ENCODE data around the gene CEP128. TPM values are rescaled to one million over a fixed set of nuclear protein-coding genes. Genes with fewer than 3 reads are reported as not detected.
A peak's percentile ranks its signal among the peaks of the same experiment; 100 is the strongest.

CEP128 gene
- total and polyA plus RNA-seq, 3 experiments from 2014 or later: 5.4 to 17.1 (median 15.4) TPM

- peak overlapping the region in 1 of 8 donors; percentile 8 for H3K27ac Mint-ChIP-seq
- H3K4me1 Mint-ChIP-seq: no peaks in the 10 kb centered on the region
- H3K4me3 Mint-ChIP-seq: no peak overlapping the region
- POLR2A ChIA-PET: no interaction called here
- no peaks in the 10 kb centered on the region for H3K27me3 Mint-ChIP-seq
- Histone ChIP-seq H3K27me3 (ENCODE audit: insufficient read depth, low read length, poor library complexity, severe bottlenecking) (no peaks in the 10 kb centered on the region), H3K36me3 (ENCODE audit: insufficient read depth, low read length) (no peaks in the 10 kb centered on the region), H3K9me3 (ENCODE audit: low read length) (no peaks in the 10 kb centered on the region), H3K4me3 (ENCODE audit: low read length) (no peak overlapping the region), H3K27ac (ENCODE audit: low read depth, low read length) (no peak overlapping the region), H3K4me1 (ENCODE audit: insufficient read depth, low read length) (no peaks in the 10 kb centered on the region)
- CTCF ChIA-PET: no interaction called here
- H3K36me3 Mint-ChIP-seq: peaks cover 6 to 20% (median 11%) of the 10 kb centered on the region in 3 donors
- H3K9me3 Mint-ChIP-seq: peaks cover 0 to 6% (median 1%) of the 10 kb centered on the region in 5 donors
- DNase-seq: no peak
These were observed 295.7 kb downstream of the CEP128 start for GRCh38 chr14:80645667-80646413.

DNA sequence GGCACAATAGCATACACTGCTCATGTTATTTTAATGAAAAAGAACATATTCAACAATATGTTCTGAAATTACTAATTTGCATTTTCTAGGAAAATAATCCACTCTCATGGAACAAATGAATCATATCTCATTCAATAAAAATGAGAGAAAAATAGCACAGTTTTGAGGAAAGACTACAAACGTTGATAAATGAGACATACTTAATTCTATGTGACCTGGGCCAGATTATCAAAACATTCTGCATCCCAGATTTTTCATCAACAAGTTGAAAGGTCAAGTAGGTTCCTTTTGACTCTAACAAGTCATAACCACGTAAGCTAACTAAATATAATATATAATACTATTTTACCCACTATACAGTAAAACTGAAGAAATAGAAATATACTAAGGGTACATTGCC lies 296.7 kb downstream of the CEP128 start:
- CTCF ChIA-PET: no interaction called here
- H3K9me3 Mint-ChIP-seq: peaks cover 0 to 5% (median 0%) of the 10 kb centered on the region in 5 donors
- H3K9me3 ChIP-seq (ENCODE audit: low read length): no peaks in the 10 kb centered on the region
- no peak overlapping the region for H3K27ac Mint-ChIP-seq
- no peak for DNase-seq
- H3K4me1 Mint-ChIP-seq: no peaks in the 10 kb centered on the region
- no peaks in the 10 kb centered on the region for H3K27me3 Mint-ChIP-seq
- no peak overlapping the region for H3K4me3 Mint-ChIP-seq
- H3K36me3 ChIP-seq (ENCODE audit: insufficient read depth, low read length): no peaks in the 10 kb centered on the region
- H3K4me1 ChIP-seq (ENCODE audit: insufficient read depth, low read length): no peaks in the 10 kb centered on the region
- H3K4me3 ChIP-seq (ENCODE audit: low read length): no peak overlapping the region
- POLR2A ChIA-PET: no interaction called here
- no peak overlapping the region for H3K27ac ChIP-seq (ENCODE audit: low read depth, low read length)
- H3K27me3 ChIP-seq (ENCODE audit: insufficient read depth, low read length, poor library complexity, severe bottlenecking): no peaks in the 10 kb centered on the region
- peaks cover 6 to 13% (median 11%) of the 10 kb centered on the region in 3 donors for H3K36me3 Mint-ChIP-seq

DNA sequence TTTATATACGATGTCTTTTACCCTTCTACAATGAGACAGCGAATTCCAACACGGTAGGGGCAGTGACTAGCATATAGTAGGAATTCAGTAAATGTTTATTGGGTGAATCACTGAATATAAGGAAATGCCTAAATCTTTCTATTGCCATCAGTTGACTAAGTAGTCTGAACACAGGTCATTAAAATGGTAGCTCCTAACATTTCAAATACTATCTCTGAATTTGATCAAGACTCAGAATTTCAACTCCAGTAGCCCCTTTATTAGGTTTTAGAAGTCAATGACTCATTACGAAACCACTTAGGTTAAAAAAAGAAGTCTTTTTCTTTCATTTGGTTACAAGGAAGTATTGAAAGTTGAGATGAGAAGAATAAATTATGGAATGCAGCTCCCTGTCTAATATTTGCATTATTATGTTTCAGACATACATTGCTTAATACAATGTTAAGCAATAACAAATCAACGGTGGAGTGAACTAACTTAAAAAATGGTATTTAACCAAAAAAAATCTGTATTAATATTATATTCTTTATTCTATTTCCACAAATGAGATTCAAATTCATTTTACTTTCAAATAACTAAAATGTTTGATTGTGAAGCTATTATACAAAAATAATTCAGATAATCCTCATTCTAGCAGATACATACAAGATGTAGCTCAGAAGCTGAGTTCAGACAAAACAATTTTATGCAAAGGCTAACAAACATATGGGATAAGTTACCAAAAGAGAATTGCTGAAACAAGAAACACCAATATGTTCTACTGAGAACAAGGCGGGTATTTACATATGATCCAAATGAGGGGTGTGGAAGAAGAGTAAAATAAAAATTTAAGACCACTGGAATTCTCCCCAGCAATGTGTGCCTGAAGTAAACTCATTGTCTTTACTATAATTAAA lies 302.7 kb downstream of the CEP128 start:
- Histone ChIP-seq H3K27ac (ENCODE audit: low read depth, low read length) (no peak overlapping the region), H3K9me3 (ENCODE audit: low read length) (no peaks in the 10 kb centered on the region), H3K27me3 (ENCODE audit: insufficient read depth, low read length, poor library complexity, severe bottlenecking) (no peaks in the 10 kb centered on the region), H3K36me3 (ENCODE audit: insufficient read depth, low read length) (no peaks in the 10 kb centered on the region), H3K4me3 (ENCODE audit: low read length) (no peak overlapping the region), H3K4me1 (ENCODE audit: insufficient read depth, low read length) (no peaks in the 10 kb centered on the region)
- Mint-ChIP-seq H3K27ac (no peak overlapping the region), H3K36me3 (peaks cover 8 to 29% (median 12%) of the 10 kb centered on the region in 3 donors), H3K4me3 (no peak overlapping the region), H3K27me3 (no peaks in the 10 kb centered on the region), H3K4me1 (no peaks in the 10 kb centered on the region), H3K9me3 (peaks cover 0 to 10% (median under 1%) of the 10 kb centered on the region in 5 donors)
- no peak for DNase-seq
- ChIA-PET CTCF (no interaction called here), POLR2A (no interaction called here)

DNA sequence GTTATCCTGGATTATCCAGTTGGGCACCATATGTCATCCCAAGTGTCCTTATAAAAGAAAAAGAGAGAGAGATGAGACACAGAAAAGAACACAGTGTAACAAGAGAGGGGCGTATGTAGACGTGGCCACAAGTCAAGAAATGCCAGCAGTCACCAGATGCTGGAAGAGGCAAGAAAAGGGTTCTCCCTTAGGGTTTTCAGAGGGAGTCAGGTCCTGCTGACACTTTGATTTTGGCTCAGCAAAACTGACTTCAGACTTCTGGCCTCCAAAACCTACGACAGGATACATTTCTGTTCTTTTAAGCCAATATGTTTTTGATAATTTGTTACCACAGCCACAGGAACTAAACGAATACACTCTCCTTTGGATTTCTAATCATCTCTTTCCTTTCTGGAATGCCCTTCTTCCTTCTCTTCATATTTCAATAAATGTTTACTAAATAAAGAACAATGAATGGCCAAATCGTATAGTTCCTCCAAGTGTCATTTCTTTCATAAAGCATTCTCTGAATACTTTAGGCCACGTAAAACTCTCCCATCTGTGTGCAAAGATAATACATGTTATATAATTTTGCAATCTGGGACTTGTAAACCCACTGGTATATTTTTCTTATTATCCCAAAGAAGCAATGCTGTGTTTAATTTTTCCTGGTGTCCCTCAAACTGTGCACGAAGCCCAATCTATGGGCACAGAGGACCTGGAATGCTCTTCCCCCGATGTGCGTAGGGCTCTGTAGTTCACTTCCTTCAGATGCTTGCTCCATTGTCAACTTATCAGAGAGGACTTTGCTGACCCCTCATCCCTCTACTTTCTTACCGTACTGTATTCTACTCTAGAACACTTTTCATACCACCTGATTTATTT lies 303.6 kb downstream of the CEP128 start:
- Histone ChIP-seq H3K36me3 (ENCODE audit: insufficient read depth, low read length) (no peaks in the 10 kb centered on the region), H3K27me3 (ENCODE audit: insufficient read depth, low read length, poor library complexity, severe bottlenecking) (no peaks in the 10 kb centered on the region), H3K4me3 (ENCODE audit: low read length) (no peak overlapping the region), H3K27ac (ENCODE audit: low read depth, low read length) (no peak overlapping the region), H3K4me1 (ENCODE audit: insufficient read depth, low read length) (no peaks in the 10 kb centered on the region), H3K9me3 (ENCODE audit: low read length) (no peaks in the 10 kb centered on the region)
- no peaks in the 10 kb centered on the region for H3K27me3 Mint-ChIP-seq
- peaks cover 4 to 29% (median 7%) of the 10 kb centered on the region in 3 donors for H3K36me3 Mint-ChIP-seq
- CTCF ChIA-PET: no interaction called here
- no peaks in the 10 kb centered on the region for H3K4me1 Mint-ChIP-seq
- DNase-seq: no peak
- H3K9me3 Mint-ChIP-seq: peaks cover 0 to 10% (median 0%) of the 10 kb centered on the region in 5 donors
- no peak overlapping the region for H3K27ac Mint-ChIP-seq
- H3K4me3 Mint-ChIP-seq: no peak overlapping the region
- POLR2A ChIA-PET: no interaction called here

- peaks cover 0 to 5% (median 0%) of the 10 kb centered on the region in 5 donors for H3K9me3 Mint-ChIP-seq
- no peaks in the 10 kb centered on the region for H3K4me1 Mint-ChIP-seq
- DNase-seq: no peak
- Histone ChIP-seq H3K9me3 (ENCODE audit: low read length) (no peaks in the 10 kb centered on the region), H3K27me3 (ENCODE audit: insufficient read depth, low read length, poor library complexity, severe bottlenecking) (no peaks in the 10 kb centered on the region), H3K4me3 (ENCODE audit: low read length) (no peak overlapping the region), H3K27ac (ENCODE audit: low read depth, low read length) (no peak overlapping the region), H3K4me1 (ENCODE audit: insufficient read depth, low read length) (no peaks in the 10 kb centered on the region), H3K36me3 (ENCODE audit: insufficient read depth, low read length) (no peaks in the 10 kb centered on the region)
- ChIA-PET POLR2A (no interaction called here), CTCF (no interaction called here)
- peaks cover 2 to 25% (median 2%) of the 10 kb centered on the region in 3 donors for H3K36me3 Mint-ChIP-seq
- H3K4me3 Mint-ChIP-seq: no peak overlapping the region
- H3K27ac Mint-ChIP-seq: no peak overlapping the region
- H3K27me3 Mint-ChIP-seq: no peaks in the 10 kb centered on the region
These were observed 305.5 kb downstream of the CEP128 start for GRCh38 chr14:80636071-80636470.

GRCh38 chr14:80634106-80634758 lies 307.3 kb downstream of the CEP128 start:
- H3K36me3 ChIP-seq (ENCODE audit: insufficient read depth, low read length): no peaks in the 10 kb centered on the region
- H3K27ac Mint-ChIP-seq: no peak overlapping the region
- H3K4me1 Mint-ChIP-seq: no peaks in the 10 kb centered on the region
- H3K4me3 ChIP-seq (ENCODE audit: low read length): no peak overlapping the region
- H3K9me3 Mint-ChIP-seq: peaks cover 0 to 5% (median 0%) of the 10 kb centered on the region in 5 donors
- peaks cover 2 to 25% (median 2%) of the 10 kb centered on the region in 3 donors for H3K36me3 Mint-ChIP-seq
- H3K27me3 Mint-ChIP-seq: no peaks in the 10 kb centered on the region
- H3K9me3 ChIP-seq (ENCODE audit: low read length): no peaks in the 10 kb centered on the region
- H3K27ac ChIP-seq (ENCODE audit: low read depth, low read length): no peak overlapping the region
- H3K27me3 ChIP-seq (ENCODE audit: insufficient read depth, low read length, poor library complexity, severe bottlenecking): no peaks in the 10 kb centered on the region
- no peaks in the 10 kb centered on the region for H3K4me1 ChIP-seq (ENCODE audit: insufficient read depth, low read length)
- H3K4me3 Mint-ChIP-seq: no peak overlapping the region
- no peak for DNase-seq
- ChIA-PET CTCF (no interaction called here), POLR2A (no interaction called here)

DNA sequence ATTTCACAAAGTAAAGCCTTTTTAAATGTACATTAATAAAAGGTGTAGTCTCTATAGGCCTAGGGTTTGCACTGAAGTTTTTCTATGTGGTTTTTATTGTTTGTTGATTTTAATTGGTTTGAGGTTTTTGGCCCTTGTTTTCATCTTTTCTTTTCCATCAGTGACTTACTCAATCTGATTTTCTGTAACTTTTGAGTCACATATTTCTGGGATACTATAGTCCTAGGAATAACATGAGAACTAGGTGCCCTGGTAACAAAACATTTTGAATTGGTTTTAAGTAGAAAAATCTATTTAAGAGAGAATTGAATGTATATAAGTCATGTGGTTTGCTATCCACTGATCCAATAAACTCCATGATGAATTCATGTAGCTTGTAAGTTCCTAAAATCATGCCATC lies 311.9 kb downstream of the CEP128 start:
- Mint-ChIP-seq H3K27ac (no peak overlapping the region), H3K4me3 (no peak overlapping the region), H3K27me3 (no peaks in the 10 kb centered on the region), H3K9me3 (peaks cover 0 to 15% (median 6%) of the 10 kb centered on the region in 5 donors), H3K4me1 (no peaks in the 10 kb centered on the region), H3K36me3 (peaks cover 0 to 14% (median 2%) of the 10 kb centered on the region in 3 donors)
- no peaks in the 10 kb centered on the region for H3K27me3 ChIP-seq (ENCODE audit: insufficient read depth, low read length, poor library complexity, severe bottlenecking)
- no peaks in the 10 kb centered on the region for H3K36me3 ChIP-seq (ENCODE audit: insufficient read depth, low read length)
- H3K9me3 ChIP-seq (ENCODE audit: low read length): no peaks in the 10 kb centered on the region
- no peaks in the 10 kb centered on the region for H3K4me1 ChIP-seq (ENCODE audit: insufficient read depth, low read length)
- ChIA-PET POLR2A (no interaction called here), CTCF (no interaction called here)
- no peak overlapping the region for H3K27ac ChIP-seq (ENCODE audit: low read depth, low read length)
- DNase-seq: no peak
- no peak overlapping the region for H3K4me3 ChIP-seq (ENCODE audit: low read length)

Data from CD8-positive, alpha-beta memory T cell (primary cell).